G401 (cell line): Measurements from ENCODE around the gene CBFB. TPM values are rescaled to one million over a fixed set of nuclear protein-coding genes. Genes with fewer than 3 reads are reported as not detected.

ENCODE experiments used
- DNase-seq: peaks from one replicate; pipeline ENCODE4 v3.0.0-alpha.2; 2015; ENCODE audit warnings: low spot score
- in situ Hi-C: cut with HindIII; loops from 2 replicates; pipeline ENCODE4 v1.10.0; 2016; ENCODE audit warnings: low sequenced_read_pairs, mixed read lengths
- total RNA-seq: library from RNA; depleted of rRNA; stranded (reverse); fragments of >200 nt; shearing (Covaris generic); gene quantifications from 2 replicates; pipeline ENCODE4 v1.2.3, GENCODE V29; 2014; rRNA removed

CBFB gene
- total RNA-seq, 1 experiment from 2014 or later: 40.9 TPM

DNA sequence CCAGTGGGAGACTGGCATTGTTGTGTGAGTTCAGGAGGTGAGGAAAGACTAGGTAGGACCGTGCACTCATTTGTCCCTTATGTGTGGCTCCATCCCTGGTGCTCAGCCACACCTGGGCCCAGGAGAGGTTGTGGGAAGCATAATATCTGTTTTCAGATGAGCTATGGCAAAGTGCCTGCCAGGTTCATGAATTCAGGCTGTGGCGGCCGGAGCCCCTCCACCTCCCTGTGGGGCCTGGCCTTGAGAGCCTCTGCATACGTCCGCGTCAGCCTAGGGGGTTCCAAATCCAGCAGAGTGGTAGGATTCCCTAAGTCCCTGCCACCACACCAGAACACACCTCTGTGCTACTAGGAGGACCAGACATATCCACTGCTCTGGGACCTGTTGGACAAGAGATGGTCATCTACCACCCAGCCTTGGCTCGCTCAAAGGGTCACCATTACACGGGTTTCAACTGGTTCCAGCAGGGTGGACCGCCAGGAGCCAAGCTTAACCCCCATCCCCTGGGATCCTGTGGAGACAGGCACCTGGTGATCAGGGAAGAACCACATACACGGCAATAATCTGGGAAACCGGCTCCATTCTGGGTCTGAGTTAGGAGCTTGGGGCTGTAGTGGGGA lies 119.8 kb downstream of the CBFB start:
- DNase-seq: no peak
- in situ Hi-C loops: no loop called here

DNA sequence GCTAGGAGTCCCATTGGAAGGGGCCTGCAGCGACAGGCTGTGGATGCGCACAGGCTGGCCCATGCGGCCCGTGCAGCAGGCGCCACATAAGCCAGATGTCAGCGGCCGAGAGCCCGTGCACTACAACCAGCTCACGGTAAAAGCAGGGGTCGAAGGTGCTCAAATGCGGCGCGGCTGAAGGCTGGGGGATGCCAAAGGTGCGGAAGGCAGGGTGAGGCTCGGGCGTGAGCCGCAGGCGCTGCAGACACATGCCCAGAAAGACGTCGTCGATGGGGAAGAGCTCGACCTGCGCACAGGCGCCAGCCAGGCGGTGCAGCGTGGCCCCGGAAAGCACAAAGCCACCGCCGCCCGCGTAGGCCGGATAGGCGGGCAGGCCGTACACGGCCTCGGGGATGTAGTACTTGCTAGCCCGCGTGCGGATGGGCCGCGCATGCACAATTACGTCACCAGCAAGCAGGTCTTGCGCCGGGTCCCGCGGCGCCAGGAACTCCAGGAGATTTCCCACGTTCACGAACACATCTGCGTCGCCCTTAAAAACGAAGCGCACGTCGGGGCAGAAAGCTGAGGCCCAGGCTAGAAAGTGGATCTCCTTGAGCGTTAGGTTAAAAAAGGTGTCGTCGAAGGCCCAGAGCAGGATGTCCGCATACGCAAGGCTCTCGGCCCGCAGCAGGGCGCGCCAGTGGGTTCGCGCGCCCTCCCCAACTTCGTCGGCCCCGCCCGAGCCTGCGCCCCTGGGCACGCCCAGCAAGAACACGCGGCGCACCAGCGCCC lies 120.5 kb downstream of the CBFB start:
- no peak for DNase-seq
- in situ Hi-C loops: no loop called here

DNA sequence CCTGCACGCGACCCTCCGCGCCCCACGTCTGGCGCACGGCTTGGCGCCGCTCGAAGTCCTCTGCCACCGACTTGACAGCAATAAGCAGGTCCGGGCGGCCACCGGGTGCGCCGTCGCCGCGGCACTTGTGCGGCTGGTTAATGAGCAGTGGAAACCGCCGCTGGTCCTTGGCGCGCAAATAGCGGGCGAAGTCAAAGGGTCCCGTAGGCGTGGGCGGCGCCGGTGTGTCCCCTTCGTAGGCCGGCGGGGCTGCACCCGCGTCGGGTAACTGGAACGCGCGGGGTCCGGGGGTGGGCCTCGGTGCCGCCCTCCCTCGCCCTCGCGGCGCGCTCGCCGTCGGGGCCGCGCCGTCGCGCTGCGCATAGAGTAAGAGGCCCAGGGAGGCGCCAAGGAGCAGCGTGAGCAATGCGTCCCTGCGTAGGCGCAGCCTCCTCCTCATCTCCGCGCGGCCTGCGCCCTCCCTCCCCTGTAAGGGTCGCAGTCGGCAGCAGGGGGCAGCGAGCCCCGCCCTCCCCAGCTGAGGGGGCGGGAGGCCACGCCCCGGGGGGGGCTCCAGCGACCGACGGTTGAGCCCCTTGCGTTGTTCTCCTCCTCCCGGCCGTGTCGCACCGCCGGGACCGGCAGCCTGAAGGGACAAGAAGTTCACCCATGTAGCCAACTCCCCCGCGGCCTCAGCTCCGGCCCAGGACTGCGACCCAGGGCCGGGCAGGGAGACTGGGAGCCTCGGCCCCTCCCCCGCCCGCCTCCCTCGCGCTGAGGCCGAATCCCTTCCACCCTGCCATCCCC lies 121.3 kb downstream of the CBFB start:
- in situ Hi-C loops: no loop called here
- no peak for DNase-seq

Other genes with a start within 250 kb of the CBFB start
- gene TERB1, start 227.6 kb upstream of the CBFB start, total RNA-seq: not detected in 2 replicates
- 154 and 162 TPM in 2 replicates for gene NAE1, start 198.2 kb upstream of the CBFB start, total RNA-seq
- not detected in 2 replicates for gene CA7, start 184.7 kb upstream of the CBFB start, total RNA-seq
- gene PDP2, start 148.6 kb upstream of the CBFB start, total RNA-seq: 7.1 and 13.8 TPM in 2 replicates
- gene CDH16, start 110.3 kb upstream of the CBFB start, total RNA-seq: 0.25 TPM in 1 of 2 replicates, not detected in the other
- gene RRAD, start 103.6 kb upstream of the CBFB start, total RNA-seq: 0.25 TPM in 1 of 2 replicates, not detected in the other
- 140 and 172 TPM in 2 replicates for gene CIAO2B, start 94.7 kb upstream of the CBFB start, total RNA-seq
- 41.2 and 45.0 TPM in 2 replicates for gene CES2, start 93.6 kb upstream of the CBFB start, total RNA-seq
- gene CES3, start 67.9 kb upstream of the CBFB start, total RNA-seq: 3.8 and 4.9 TPM in 2 replicates
- 0.34 TPM in 1 of 2 replicates, not detected in the other for gene CES4A, start 40.6 kb upstream of the CBFB start, total RNA-seq
- 35.3 and 40.9 TPM in 2 replicates for gene PHAF1, start 80.8 kb downstream of the CBFB start, total RNA-seq
- gene B3GNT9, start 121.8 kb downstream of the CBFB start, total RNA-seq: 0.55 TPM in 1 of 2 replicates, not detected in the other
- gene TRADD, start 130.8 kb downstream of the CBFB start, total RNA-seq: 8.8 and 15.4 TPM in 2 replicates
- gene FBXL8, start 130.8 kb downstream of the CBFB start, total RNA-seq: 8.2 and 10.4 TPM in 2 replicates
- 17.8 and 17.9 TPM in 2 replicates for gene HSF4, start 135.6 kb downstream of the CBFB start, total RNA-seq
- 13.4 and 17.5 TPM in 2 replicates for gene NOL3, start 141.4 kb downstream of the CBFB start, total RNA-seq
- 19.1 and 33.4 TPM in 2 replicates for gene MATCAP1, start 154.8 kb downstream of the CBFB start, total RNA-seq
- 0.24 and 0.25 TPM in 2 replicates for gene EXOC3L1, start 161.0 kb downstream of the CBFB start, total RNA-seq
- 95.3 and 123 TPM in 2 replicates for gene E2F4, start 163.0 kb downstream of the CBFB start, total RNA-seq
- 0.61 and 1.0 TPM in 2 replicates for gene ELMO3, start 170.0 kb downstream of the CBFB start, total RNA-seq
- gene TMEM208, start 198.0 kb downstream of the CBFB start, total RNA-seq: 64.4 and 90.0 TPM in 2 replicates
- gene FHOD1, start 218.3 kb downstream of the CBFB start, total RNA-seq: 19.2 and 23.6 TPM in 2 replicates
- gene SLC9A5, start 219.8 kb downstream of the CBFB start, total RNA-seq: 1.0 and 4.8 TPM in 2 replicates